GM23248 (cell line): Measurements from ENCODE around the gene RNF213.

Experiments used
- EZH2 ChIP-seq: fragments of 200-600 bp; sonication (generic); IDR thresholded peaks from 2 replicates; pipeline ENCODE4 v1.6.1; 2018; ENCODE audit warnings: antibody characterized with exemption, mild to moderate bottlenecking; ENCODE audit not compliant: insufficient read depth, poor library complexity, severe bottlenecking
- EZH2phosphoT487 ChIP-seq: fragments of 200-600 bp; sonication (generic); IDR thresholded peaks from 2 replicates; pipeline ENCODE4 v1.6.1; 2018; ENCODE audit warnings: antibody characterized with exemption, moderate library complexity, mild to moderate bottlenecking, low read depth; ENCODE audit not compliant: insufficient read depth

GRCh38 chr17:80438806-80439205, 178.2 kb downstream of the RNF213 start:
- TF ChIP-seq EZH2phosphoT487 (no peak), EZH2 (no peak)
